NCI-H2081 treated with DMSO at 0.1 percent for 48 hours (cell line): ENCODE results near the gene ELAC2.

Experiments used
- DNase-seq: peaks from one replicate; lab custom pipeline; 2025; lab: John Stamatoyannopoulos, UW

Gene ELAC2

DNA sequence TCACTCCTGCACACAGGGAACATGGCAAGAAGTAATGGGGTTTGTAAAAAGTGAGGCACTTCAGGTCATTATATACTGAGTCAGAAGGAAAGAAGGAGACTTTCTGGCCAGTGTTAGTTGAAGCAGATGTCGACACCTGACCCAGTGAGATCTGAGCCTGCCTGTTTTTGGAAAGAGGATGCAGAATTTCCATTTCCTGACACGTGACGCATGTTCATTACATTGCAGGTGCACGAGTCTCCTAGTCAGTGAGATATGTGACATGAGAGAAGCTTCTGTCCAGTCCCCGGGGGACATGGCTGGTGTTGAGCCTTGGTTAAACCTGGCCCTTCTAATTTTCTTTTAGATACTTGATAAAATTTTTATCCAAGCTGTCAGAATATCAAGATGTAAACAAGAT, 62.3 kb downstream of the ELAC2 start:
- DNase-seq = no peak

- no peak for DNase-seq
Observed at GRCh38 chr17:12953156-12953555, 64.7 kb downstream of the ELAC2 start.

DNA sequence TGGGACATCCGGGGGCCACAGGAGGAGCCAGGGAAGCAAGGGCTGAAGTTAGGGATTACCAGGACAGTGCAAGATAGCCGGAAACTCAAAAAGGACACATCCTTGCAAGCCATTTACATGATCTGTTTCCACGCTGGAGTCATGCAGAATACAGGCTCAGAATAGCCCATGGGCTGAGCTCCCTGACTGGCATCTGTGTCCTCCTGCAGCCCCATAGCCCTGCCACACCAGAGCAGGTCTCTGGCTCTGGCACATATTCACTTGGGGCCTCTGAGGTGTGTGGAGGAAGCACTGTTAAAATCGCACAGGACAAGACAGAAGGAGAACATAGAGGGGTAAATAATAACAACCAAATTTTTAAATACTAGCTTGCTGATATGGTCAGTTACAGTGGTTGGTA, 65.8 kb downstream of the ELAC2 start:
- DNase-seq = no peak

- DNase-seq = no peak
Observed at GRCh38 chr17:12947047-12947446, 70.8 kb downstream of the ELAC2 start.
